Kidney (tissue), 14 donors: ENCODE measurements around the gene ATXN7L1. TPM values are rescaled to one million over a fixed set of nuclear protein-coding genes. Genes with fewer than 3 reads are reported as not detected.

Source experiments
- DNase-seq, 5 donors: peaks; one replicate each; pipeline ENCODE4 v3.0.0-alpha.2; 2013 to 2020
- FAIRE-seq: peaks from 2 replicates; lab custom pipeline; 2012; peaks lifted over from hg19 to GRCh38; lab: Jason Lieb, UNC
- H3K27ac ChIP-seq, 2 donors: one replicate each; pipeline ENCODE4 v1.7.0; 2013; ENCODE audit warnings: low read depth in 2 of 2, low read length in 2 of 2, inconsistent platforms in 1 of 2
- H3K27me3 ChIP-seq: one replicate; pipeline ENCODE4 v1.7.1; 2013; ENCODE audit warnings: low read length, inconsistent platforms; ENCODE audit not compliant: control insufficient read depth, insufficient read depth
- H3K36me3 ChIP-seq, 3 donors: one replicate each; pipeline versions ENCODE4 v1.7.0 to v1.7.1; 2013; ENCODE audit warnings: low read length in 3 of 3, control low read depth in 1 of 3, inconsistent platforms in 1 of 3; ENCODE audit not compliant: insufficient read depth in 3 of 3, control insufficient read depth in 2 of 3
- H3K4me1 ChIP-seq, 3 donors: one replicate each; pipeline versions ENCODE4 v1.7.0 to v1.7.1; 2013; ENCODE audit warnings: low read length in 3 of 3, inconsistent platforms in 1 of 3, low read depth in 1 of 3; ENCODE audit not compliant: control insufficient read depth in 2 of 3, insufficient read depth in 2 of 3
- H3K4me3 ChIP-seq, 3 donors: one replicate each; pipeline versions ENCODE4 v1.7.0 to v1.8.1; 2013; ENCODE audit warnings: low read length in 3 of 3, control low read depth in 1 of 3, inconsistent platforms in 1 of 3
- H3K9ac ChIP-seq, 3 donors: one replicate each; pipeline versions ENCODE4 v1.7.0 to v1.7.1; 2013; ENCODE audit warnings: low read length in 3 of 3, control low read depth in 1 of 3, inconsistent platforms in 1 of 3
- H3K9me3 ChIP-seq, 3 donors: one replicate each; pipeline versions ENCODE4 v1.7.0 to v1.7.1; 2013; ENCODE audit warnings: low read length in 3 of 3, control low read depth in 1 of 3, inconsistent platforms in 1 of 3; ENCODE audit not compliant: control insufficient read depth in 2 of 3, insufficient read depth in 1 of 3
- intact Hi-C: fragments of 100-400 bp; cut with DNase I; formaldehyde crosslinking; loops from one replicate; pipeline ENCODE4 v1.11.1; 2022
- polyA plus RNA-seq: library from polyadenylated mRNA; stranded (reverse); fragments of 350-450 nt; fragmentation: Illumina TruSeq; extraction: RNeasy Lipid Tissue Mini Kit (QIAGEN cat#74804); gene quantifications from one replicate; pipeline ENCODE4 v1.2.3, GENCODE V29; 2014; ENCODE audit warnings: low read depth, low replicate concordance; ENCODE audit not compliant: insufficient read depth
- total RNA-seq: library from RNA; stranded (reverse); fragmentation: NEBNext Ultra II Directional; extraction: Animal tissue kit (Norgen Biotek cat#: 25700); gene quantifications from one replicate; pipeline ENCODE4 v1.2.1, GENCODE V29; 2021
- TF ChIP-seq, protein P1 (sequence below): IDR thresholded peaks from 3 replicates; pipeline ENCODE4 v1.5.1; 2012; ENCODE audit warnings: mild to moderate bottlenecking, moderate library complexity, borderline replicate concordance; ENCODE audit not compliant: insufficient read depth; ENCODE audit errors: extremely low read depth
- donor health status: control.
- donor health status: control.
- donor health status: control.
- donor health status: control.
- donor health status: control.
- donor health status: DM: yes; HTN: yes; CAD: no.
- donor health status: Normal renal cell carcinoma (clear cell type).

The ATXN7L1 gene
- total and polyA plus RNA-seq, 2 donors from 2014 or later, result 12.5 to 18.5 TPM

- Histone ChIP-seq H3K9me3 (no peaks in the 10 kb centered on the region), H3K27me3 (no peaks in the 10 kb centered on the region), H3K9ac (no peak overlapping the region), H3K4me3 (no peak overlapping the region), H3K36me3 (peaks cover 0 to 4% (median 0%) of the 10 kb centered on the region in 3 donors), H3K4me1 (no peaks in the 10 kb centered on the region), H3K27ac (no peak overlapping the region)
- intact Hi-C loops, result no loop called here
- TF ChIP-seq, protein P1, sequence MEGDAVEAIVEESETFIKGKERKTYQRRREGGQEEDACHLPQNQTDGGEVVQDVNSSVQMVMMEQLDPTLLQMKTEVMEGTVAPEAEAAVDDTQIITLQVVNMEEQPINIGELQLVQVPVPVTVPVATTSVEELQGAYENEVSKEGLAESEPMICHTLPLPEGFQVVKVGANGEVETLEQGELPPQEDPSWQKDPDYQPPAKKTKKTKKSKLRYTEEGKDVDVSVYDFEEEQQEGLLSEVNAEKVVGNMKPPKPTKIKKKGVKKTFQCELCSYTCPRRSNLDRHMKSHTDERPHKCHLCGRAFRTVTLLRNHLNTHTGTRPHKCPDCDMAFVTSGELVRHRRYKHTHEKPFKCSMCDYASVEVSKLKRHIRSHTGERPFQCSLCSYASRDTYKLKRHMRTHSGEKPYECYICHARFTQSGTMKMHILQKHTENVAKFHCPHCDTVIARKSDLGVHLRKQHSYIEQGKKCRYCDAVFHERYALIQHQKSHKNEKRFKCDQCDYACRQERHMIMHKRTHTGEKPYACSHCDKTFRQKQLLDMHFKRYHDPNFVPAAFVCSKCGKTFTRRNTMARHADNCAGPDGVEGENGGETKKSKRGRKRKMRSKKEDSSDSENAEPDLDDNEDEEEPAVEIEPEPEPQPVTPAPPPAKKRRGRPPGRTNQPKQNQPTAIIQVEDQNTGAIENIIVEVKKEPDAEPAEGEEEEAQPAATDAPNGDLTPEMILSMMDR, result no peak
- DNase-seq (no peak), FAIRE-seq (no peak)
Measured at GRCh38 chr7:105775580-105775979, 100.8 kb downstream of the ATXN7L1 start.

DNA sequence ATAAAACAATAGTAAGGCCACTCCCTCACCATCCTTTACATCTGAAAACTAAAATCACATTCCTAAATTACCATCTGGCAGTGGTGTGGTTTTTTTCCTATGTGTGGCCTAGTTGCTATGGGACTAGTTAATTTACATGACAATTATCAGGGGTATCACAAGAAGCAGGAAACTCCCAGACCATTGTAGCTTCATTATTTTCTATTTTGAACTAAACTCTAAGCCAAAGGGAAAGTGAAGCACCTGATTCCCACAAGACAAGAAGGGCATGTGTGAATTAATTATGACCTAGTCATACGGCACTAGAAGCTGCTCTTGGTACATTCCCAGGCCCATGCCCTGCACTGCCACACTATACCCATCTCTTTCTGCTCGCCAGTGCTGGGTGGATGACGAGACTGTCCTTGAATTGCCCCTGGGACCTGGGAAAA, 103.4 kb downstream of the ATXN7L1 start:
- no peak overlapping the region for H3K9ac ChIP-seq
- DNase-seq, result no peak
- FAIRE-seq, result no peak
- TF ChIP-seq, protein P1, result no peak
- H3K36me3 ChIP-seq, result peaks cover 0 to 4% (median 0%) of the 10 kb centered on the region in 3 donors
- peaks cover 0 to 3% (median 0%) of the 10 kb centered on the region in 3 donors for H3K4me1 ChIP-seq
- no peak overlapping the region for H3K4me3 ChIP-seq
- no peaks in the 10 kb centered on the region for H3K27me3 ChIP-seq
- H3K27ac ChIP-seq, result no peak overlapping the region
- no peaks in the 10 kb centered on the region for H3K9me3 ChIP-seq
- intact Hi-C loops, result no loop called here

DNA sequence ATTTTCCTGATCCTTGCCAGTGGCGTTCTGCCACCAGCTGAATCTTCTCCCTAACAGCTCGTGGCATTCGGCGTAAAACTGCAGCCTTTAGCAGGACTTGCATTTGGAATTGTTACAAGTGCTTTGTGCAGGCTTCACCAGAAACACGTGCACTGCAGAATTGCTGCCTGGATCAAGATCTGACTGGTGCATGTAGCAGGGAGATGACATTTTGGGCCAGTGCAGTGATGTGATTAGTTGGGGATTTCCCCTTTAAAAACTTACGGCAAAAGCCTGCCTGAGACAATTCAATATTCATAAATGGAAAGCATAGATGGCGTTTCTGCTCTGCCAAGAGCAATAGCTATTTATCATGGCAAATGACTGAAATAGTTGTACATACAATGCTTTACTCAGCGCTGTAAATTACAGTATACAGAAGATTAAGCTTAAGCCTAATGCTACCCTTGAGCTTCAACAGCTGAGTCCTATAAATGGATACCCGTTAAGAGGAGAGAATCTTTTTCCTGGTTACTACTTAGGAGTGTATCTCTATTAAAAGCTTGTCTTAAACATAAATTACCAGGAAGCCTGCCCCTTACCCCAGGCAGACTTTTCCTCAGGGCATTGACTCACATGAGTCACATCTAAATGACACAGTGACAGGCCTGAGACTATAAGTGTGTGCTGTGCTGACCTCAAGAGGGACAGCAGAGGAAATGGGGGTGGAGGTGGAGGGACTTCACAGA, 106.3 kb downstream of the ATXN7L1 start:
- no peak overlapping the region for H3K4me3 ChIP-seq
- H3K27me3 ChIP-seq, result no peaks in the 10 kb centered on the region
- no peaks in the 10 kb centered on the region for H3K36me3 ChIP-seq
- no peaks in the 10 kb centered on the region for H3K9me3 ChIP-seq
- H3K9ac ChIP-seq, result no peak overlapping the region
- peak in 2 of 5 donors; percentile 44 to 77 for DNase-seq
- FAIRE-seq, result no peak
- TF ChIP-seq, protein P1, result no peak
- H3K27ac ChIP-seq, result no peak overlapping the region
- H3K4me1 ChIP-seq, result peaks cover 0 to 3% (median 0%) of the 10 kb centered on the region in 3 donors
- intact Hi-C loops, result no loop called here
